Large intestine (tissue), 12 donors: ENCODE data around the gene C6orf58. TPM values are rescaled to one million over a fixed set of nuclear protein-coding genes. Genes with fewer than 3 reads are reported as not detected.

Experiments
- DNase-seq, 2 donors: peaks; one replicate each; pipeline versions ENCODE4 v3.0.0 to v3.0.0-alpha.2; 2013
- H3K27ac ChIP-seq: one replicate; pipeline ENCODE4 v1.5.1; 2013; ENCODE audit warnings: low read length
- H3K27me3 ChIP-seq: 2 replicates; pipeline ENCODE4 v1.6.1; 2013; ENCODE audit warnings: low read length; ENCODE audit not compliant: control insufficient read depth, insufficient read depth
- H3K36me3 ChIP-seq: 2 replicates; pipeline ENCODE4 v1.6.1; 2013; ENCODE audit warnings: low read length; ENCODE audit not compliant: control insufficient read depth, insufficient read depth
- H3K4me1 ChIP-seq: one replicate; pipeline ENCODE4 v1.6.1; 2013; ENCODE audit warnings: low read length; ENCODE audit not compliant: control insufficient read depth, insufficient read depth
- H3K4me3 ChIP-seq: one replicate; pipeline ENCODE4 v1.5.1; 2013; ENCODE audit warnings: low read length
- H3K9me3 ChIP-seq: one replicate; pipeline ENCODE4 v1.6.1; 2013; ENCODE audit warnings: mild to moderate bottlenecking, low read depth, low read length, moderate library complexity; ENCODE audit not compliant: control insufficient read depth
- WGBS: methylation state at CpG from one replicate; pipeline ENCODE4 v1.1.5; 2013; ENCODE audit warnings: low lambda C conversion rate; ENCODE audit not compliant: insufficient coverage; 5-methylcytosine and 5-hydroxymethylcytosine counted together
- long read RNA-seq, 11 donors: transcript quantifications; one replicate each; lab custom pipeline, GENCODE V29; 2026
- polyA plus RNA-seq: library from polyadenylated mRNA; unstranded; fragments of 120-200 nt; gene quantifications from one replicate; pipeline ENCODE4 v1.2.1, GENCODE V29; 2013

Gene C6orf58
- polyA plus RNA-seq = 0.12 TPM
- long read RNA-seq, donor 1 = 0 reads
- long read RNA-seq, donor 2 = 0 reads
- long read RNA-seq, donor 3 = 0 reads
- long read RNA-seq, donor 4 = 0 reads
- long read RNA-seq, donor 5 = 0 reads
- long read RNA-seq, donor 6 = 0 reads
- long read RNA-seq, donor 7 = 0 reads
- long read RNA-seq, donor 8 = 0 reads
- long read RNA-seq, donor 9 = 0 reads
- long read RNA-seq, donor 10 = 0 reads
- long read RNA-seq, donor 11 = 0 reads

DNA sequence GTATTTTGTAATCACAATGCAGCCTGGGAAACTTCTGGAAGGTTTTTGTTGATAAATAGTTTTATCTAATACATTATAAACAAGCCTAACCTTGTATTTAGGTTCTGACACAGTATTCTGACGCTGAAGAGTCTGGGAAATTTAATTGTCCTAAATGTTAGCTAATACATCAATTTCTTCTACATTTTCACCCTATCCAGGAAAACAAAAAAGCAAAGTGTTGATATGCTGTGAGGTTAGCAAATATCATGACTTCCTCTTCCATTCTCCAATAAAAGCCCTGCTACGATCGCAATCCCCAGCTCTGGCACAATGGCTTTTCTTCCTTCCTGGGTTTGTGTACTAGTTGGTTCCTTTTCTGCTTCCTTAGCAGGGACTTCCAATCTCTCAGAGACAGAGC lies at the start of gene C6orf58:
C6orf58 (plus strand) TSS at position 301 of the 400 bp plus-strand sequence; CDS start at position 313, 12 bp downstream.
- no peaks in the 10 kb centered on the region for H3K27me3 ChIP-seq
- no peaks in the 10 kb centered on the region for H3K36me3 ChIP-seq
- no peaks in the 10 kb centered on the region for H3K9me3 ChIP-seq
- no peak within 1 kb of the TSS for H3K4me3 ChIP-seq
- WGBS = 100% methylated on average over 1 of the region's 3 CpGs
- no peak for DNase-seq
- H3K27ac ChIP-seq = no peak within 1 kb of the TSS
- no peaks in the 10 kb centered on the region for H3K4me1 ChIP-seq

DNA sequence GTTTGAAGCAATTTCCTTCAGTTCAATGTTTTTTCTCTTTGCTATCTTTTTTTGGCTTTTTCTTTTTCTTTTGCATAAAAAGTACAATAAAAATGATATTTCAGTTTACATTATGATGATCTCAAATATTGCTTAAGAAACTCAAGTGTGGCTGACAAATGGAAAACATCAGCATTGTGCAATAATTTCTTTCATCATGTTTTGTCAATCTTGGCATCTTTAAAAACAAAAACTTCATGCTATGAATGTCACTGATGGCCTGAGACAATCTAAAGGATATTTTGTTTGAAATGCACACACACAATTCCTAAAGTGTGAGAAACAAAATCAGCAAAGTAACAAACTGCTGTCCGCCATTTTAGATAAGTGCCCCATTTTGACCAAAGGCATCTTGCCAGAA lies 44.0 kb upstream of the C6orf58 start:
- Histone ChIP-seq H3K27ac (no peak overlapping the region), H3K27me3 (no peaks in the 10 kb centered on the region), H3K4me1 (no peaks in the 10 kb centered on the region), H3K9me3 (no peaks in the 10 kb centered on the region), H3K4me3 (no peak overlapping the region), H3K36me3 (no peaks in the 10 kb centered on the region)
- 100% methylated on average over 1 of the region's 1 CpG for WGBS
- DNase-seq = no peak

DNA sequence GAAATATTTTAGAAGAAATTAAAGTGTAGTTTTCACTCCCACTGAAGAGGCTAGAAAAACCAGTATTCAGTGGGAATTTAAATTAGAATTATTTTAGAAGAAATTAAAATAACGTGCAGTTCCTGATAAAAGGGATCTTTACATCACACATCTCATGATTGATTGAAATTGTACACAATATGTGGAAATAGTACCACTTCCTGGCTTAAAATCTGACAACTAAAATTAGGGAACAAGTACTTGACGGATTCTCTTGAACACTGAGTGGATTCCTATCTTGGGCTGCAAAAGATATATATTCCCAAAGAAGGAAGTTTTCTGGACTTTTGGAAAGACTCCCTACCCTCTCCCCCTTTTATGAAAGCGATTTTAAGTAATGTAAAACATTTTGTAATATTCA lies 43.2 kb upstream of the C6orf58 start:
- Histone ChIP-seq H3K4me3 (no peak overlapping the region), H3K4me1 (no peaks in the 10 kb centered on the region), H3K36me3 (no peaks in the 10 kb centered on the region), H3K27ac (no peak overlapping the region), H3K9me3 (no peaks in the 10 kb centered on the region), H3K27me3 (no peaks in the 10 kb centered on the region)
- no CpG with 5 or more reads among the region's 3 CpGs for WGBS
- DNase-seq = no peak

DNA sequence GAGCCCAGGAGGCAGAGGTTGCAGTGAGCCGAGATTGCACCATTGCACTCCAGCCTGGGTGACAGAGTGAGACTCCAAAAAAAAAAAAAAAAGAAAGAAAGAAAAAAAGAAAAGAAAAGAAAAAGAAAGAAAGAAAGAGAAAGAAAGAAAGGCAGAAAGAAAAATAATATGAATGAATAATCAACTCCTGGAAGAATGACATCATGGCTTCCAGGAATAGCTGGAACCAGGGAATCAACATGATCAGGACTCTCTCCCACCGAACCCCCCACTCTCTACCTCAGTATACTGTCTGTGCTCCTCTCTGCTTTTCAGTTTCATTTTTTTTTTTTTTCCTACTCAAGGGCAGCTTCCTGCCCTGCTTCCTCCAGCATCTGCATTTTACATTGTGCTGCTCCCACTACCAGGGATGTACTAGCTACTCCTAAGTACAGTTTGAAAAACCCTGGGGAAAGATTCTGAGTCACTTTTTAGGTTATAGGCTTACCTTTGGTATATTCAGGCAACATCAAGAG lies 38.2 kb upstream of the C6orf58 start:
- no peaks in the 10 kb centered on the region for H3K36me3 ChIP-seq
- H3K4me1 ChIP-seq = no peaks in the 10 kb centered on the region
- no peak overlapping the region for H3K4me3 ChIP-seq
- H3K9me3 ChIP-seq = no peaks in the 10 kb centered on the region
- DNase-seq = no peak
- WGBS = 100% methylated on average over 1 of the region's 2 CpGs
- no peaks in the 10 kb centered on the region for H3K27me3 ChIP-seq
- no peak overlapping the region for H3K27ac ChIP-seq

DNA sequence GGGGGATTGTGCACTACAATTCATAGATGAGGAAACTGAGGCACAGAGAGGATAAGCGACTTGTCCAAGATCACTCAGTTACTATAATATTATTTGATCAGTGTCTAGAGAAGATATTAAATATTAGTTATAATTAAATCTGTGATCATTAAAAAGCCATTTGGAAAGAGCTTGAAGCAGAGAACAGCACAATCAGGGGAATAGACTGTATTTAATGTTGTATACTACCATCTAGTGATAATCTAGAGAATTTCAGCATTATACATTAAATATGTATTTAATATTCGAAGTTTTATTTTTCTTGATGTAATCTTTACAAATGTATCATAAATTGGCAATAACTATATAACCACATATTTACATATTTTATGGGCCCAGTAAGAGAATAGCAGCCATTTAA lies 37.7 kb upstream of the C6orf58 start:
- H3K27me3 ChIP-seq = no peaks in the 10 kb centered on the region
- no peak for DNase-seq
- no peak overlapping the region for H3K4me3 ChIP-seq
- no peak overlapping the region for H3K27ac ChIP-seq
- no peaks in the 10 kb centered on the region for H3K4me1 ChIP-seq
- 45% methylated on average over 2 of the region's 2 CpGs for WGBS
- H3K36me3 ChIP-seq = no peaks in the 10 kb centered on the region
- no peaks in the 10 kb centered on the region for H3K9me3 ChIP-seq

DNA sequence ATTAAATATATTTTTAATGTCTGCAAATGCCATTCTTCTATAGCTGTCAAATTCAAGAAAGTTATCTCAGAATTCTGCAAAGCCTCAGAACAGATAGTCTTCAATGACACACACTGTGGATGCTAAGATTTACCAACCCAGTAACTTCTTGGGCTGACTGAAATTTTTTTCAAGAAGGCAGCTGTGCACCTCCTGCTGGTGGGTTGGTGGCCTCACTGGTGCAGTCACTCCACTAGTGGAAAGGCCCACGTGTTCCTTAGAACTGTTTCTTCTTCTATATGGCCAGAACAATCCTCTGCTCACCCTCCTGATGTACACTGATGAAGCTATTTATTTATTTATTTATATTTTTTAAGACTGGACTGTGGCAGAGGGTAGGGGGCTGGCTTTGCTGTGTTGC lies 29.8 kb upstream of the C6orf58 start:
- H3K4me1 ChIP-seq = no peaks in the 10 kb centered on the region
- DNase-seq = no peak
- WGBS = no CpG with 5 or more reads among the region's 1 CpG
- H3K27ac ChIP-seq = no peak overlapping the region
- no peaks in the 10 kb centered on the region for H3K9me3 ChIP-seq
- no peaks in the 10 kb centered on the region for H3K27me3 ChIP-seq
- no peaks in the 10 kb centered on the region for H3K36me3 ChIP-seq
- H3K4me3 ChIP-seq = no peak overlapping the region

DNA sequence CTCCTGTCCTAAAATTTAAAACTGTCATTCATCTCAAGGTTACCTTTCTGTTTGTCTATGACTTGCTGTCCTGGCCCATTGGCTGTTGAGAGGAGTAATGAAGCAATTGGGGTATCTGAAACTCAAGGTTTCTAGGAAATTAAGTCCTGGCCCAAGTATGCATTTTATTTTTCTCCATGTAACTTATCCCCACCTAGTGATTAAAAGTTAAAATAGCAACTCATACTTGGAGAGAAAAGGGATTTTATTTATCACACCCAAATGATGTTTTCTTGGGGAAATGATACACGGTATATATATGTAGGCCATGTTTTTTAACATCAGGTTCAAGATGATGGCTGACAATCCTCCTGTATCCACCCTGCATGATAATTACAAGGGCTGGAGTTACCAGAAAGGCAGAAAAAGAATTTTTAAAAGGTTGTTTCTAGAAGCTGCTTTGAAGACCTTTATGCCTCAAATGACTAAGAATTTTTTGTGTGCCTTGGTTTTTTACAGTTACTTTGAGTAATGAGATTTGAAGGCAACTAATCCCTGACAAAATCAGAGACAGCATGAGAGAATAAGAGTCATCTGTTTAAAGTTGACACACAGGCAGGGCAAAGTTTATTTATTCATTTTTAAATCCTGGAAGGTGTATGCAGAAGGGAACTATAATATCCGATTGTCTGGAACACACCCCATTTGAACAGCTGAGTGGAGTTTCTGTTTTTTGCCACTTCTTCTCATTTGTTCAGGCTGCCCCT lies 28.9 kb upstream of the C6orf58 start:
- H3K4me1 ChIP-seq = no peaks in the 10 kb centered on the region
- no peaks in the 10 kb centered on the region for H3K27me3 ChIP-seq
- no peak overlapping the region for H3K27ac ChIP-seq
- no peak for DNase-seq
- H3K9me3 ChIP-seq = no peaks in the 10 kb centered on the region
- H3K4me3 ChIP-seq = no peak overlapping the region
- H3K36me3 ChIP-seq = no peaks in the 10 kb centered on the region
- WGBS = 100% methylated on average over 1 of the region's 2 CpGs

DNA sequence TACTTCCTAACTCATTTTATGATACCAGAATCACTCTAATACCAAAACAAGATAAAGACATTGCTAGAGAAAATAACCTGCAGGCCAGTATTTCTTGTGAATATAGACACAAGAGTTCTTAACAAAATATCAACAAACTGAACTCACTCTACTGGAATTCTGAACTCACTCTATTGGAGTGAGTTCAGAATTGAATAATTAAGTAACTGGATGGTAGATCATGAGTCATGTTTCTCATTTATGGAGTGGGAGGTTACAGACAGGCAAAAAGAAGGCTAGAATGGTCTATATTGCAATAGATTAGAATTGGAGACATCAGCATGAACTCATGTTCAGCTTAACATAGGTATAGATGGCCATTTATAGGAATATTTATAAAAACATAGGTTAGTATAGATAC lies 26.6 kb upstream of the C6orf58 start:
- Histone ChIP-seq H3K9me3 (no peaks in the 10 kb centered on the region), H3K27ac (no peak overlapping the region), H3K36me3 (no peaks in the 10 kb centered on the region), H3K27me3 (no peaks in the 10 kb centered on the region), H3K4me1 (no peaks in the 10 kb centered on the region), H3K4me3 (no peak overlapping the region)
- no peak for DNase-seq

DNA sequence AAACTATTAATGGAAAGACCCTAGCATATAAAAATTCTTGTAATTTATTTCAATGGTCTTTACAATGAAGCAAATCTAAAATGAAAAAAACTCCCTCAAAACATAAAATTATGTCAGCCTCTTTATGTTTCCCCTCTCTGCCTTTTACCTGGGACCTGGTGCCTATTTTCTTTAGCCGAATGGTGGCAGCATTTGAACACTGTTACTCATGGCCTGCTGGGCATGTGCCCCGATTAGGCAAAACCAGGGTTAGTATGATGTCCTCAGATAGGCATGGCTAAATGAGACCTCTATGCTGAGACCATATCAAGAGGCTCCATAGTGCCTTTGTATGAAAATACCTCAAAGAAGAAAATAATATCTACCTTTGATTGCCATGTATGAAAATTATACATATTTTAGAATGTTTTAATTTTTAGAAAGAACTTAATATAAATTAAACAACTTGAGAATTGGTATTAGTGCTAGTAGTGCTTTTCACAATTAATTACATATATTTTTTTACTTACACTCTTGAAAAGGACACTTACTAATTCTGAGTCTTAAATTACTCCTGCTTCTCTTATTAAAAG lies 22.5 kb upstream of the C6orf58 start:
- Histone ChIP-seq H3K9me3 (no peaks in the 10 kb centered on the region), H3K4me3 (no peak overlapping the region), H3K36me3 (no peaks in the 10 kb centered on the region), H3K27me3 (no peaks in the 10 kb centered on the region), H3K27ac (no peak overlapping the region), H3K4me1 (no peaks in the 10 kb centered on the region)
- WGBS = no CpG with 5 or more reads among the region's 2 CpGs
- no peak for DNase-seq

DNA sequence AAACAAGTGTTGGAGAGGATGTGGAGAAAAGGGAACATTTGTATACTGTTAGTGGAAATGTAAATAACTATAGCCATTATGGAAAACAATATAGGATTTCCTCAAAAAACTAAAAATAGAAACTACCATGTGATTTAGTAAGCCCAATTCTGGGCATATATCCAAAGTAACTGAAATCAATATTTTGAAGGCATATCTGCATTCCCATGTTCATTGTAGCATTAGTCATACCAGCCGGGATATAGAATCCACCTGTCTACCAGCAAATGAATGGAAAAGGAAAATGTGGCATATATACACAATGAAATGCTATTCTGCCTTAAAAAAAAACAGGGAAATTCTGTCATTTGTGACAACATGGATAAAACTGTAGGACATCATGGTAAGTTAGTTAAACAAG lies 15.3 kb upstream of the C6orf58 start:
- Histone ChIP-seq H3K36me3 (no peaks in the 10 kb centered on the region), H3K4me1 (no peaks in the 10 kb centered on the region), H3K27ac (no peak overlapping the region), H3K9me3 (no peaks in the 10 kb centered on the region), H3K27me3 (no peaks in the 10 kb centered on the region), H3K4me3 (no peak overlapping the region)
- no CpG with 5 or more reads among the region's 1 CpG for WGBS
- no peak for DNase-seq
